Caki2 (cell line): ENCODE results near the gene HSPA9. TPM values are rescaled to one million over a fixed set of nuclear protein-coding genes. Genes with fewer than 3 reads are reported as not detected.

Experiments
- DNase-seq: peaks from one replicate; pipeline ENCODE4 v3.0.0-alpha.2; 2015; ENCODE audit warnings: low read depth
- in situ Hi-C: cut with HindIII; loops from 2 replicates; pipeline ENCODE4 v1.10.0; 2016; ENCODE audit warnings: low sequenced_read_pairs, low pct_unique_long_range_greater_than_20kb, mixed read lengths
- total RNA-seq: library from RNA; depleted of rRNA; stranded (reverse); fragments of >200 nt; shearing (Covaris generic); gene quantifications from 2 replicates; pipeline ENCODE4 v1.2.3, GENCODE V29; 2014; ENCODE audit warnings: low replicate concordance

The HSPA9 gene
- total RNA-seq, 1 experiment from 2014 or later, result 234 TPM

DNA sequence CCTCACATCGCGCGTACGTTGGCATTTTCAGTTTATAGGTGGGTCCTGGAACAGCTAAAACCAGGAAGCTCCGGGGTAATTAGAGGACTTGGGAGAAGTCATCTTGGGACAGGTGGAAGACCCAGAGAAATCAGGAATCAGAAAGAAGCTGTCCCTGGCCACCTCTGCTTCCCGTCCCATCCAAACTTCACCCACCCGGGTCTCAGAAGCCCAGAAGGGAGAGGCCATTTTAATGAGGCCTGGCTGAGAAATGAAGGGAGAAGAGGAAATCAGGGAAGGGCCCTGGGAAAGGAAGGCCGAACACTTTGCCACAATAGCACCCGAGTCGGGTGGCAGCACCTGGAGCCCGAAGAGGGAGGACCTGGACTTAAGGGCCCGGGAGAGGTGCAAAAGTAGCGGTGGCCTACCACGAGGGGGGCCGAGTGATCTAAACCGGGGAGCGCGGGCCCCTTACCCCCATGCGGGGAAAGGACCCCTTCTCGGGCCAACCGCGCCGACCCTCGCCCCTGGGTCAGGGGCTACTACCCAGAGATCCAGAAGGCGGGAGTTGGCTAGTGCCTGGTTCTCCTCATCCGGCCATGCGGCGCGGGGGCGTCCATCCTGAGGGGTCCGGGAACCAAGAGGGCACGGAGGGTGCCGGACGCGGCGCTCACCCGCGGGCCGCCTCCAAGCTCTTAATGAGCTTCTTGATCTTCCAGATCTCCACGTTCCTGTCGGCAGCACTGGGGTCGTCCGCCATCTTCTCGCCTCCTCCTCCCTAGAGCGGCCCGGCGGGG lies 32.8 kb downstream of the HSPA9 start:
- no peak for DNase-seq
- in situ Hi-C loops, result no loop called here

GRCh38 chr5:138541511-138542179 lies 33.6 kb downstream of the HSPA9 start:
- in situ Hi-C loops, result no loop called here

GRCh38 chr5:138539791-138540190 lies 35.4 kb downstream of the HSPA9 start:
- DNase-seq, result no peak
- in situ Hi-C loops, result no loop called here

More at GRCh38 chr5:138541511-138542179, 33.6 kb downstream of the HSPA9 start:
- DNase-seq, result no peak

DNA sequence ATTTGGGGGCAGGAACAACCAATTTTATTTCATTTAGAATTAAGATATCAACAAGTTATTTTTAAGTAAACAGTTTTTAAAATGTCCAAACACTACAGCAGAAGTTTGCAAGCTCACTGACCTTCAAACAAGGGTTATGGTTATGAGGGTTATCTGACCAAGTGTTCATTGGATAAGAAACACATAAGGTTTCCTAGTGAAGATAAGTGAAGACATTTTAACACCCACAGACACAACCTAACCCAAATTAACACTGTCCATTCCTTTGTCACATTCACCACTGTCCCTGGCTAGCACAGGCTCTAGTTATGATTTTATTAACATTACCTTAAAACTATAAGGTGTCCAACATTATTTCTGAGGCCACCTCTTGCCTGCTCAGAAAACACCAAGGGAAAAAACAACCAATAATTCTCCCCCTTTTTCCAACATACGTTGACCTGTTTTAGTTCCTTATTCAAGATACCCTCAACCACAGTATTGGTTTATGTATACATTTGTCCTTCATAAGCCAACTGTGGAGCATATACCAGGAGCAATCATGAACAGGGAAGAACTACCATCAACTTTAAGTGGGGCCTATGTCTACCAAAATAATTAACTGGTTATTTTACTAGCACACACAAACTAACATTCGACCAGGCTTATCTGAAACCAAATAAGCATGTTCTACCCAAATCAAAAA lies 36.1 kb downstream of the HSPA9 start:
- DNase-seq, result no peak
- in situ Hi-C loops, result no loop called here

- in situ Hi-C loops, result no loop called here
Measured at GRCh38 chr5:138536665-138537315, 38.4 kb downstream of the HSPA9 start.

DNA sequence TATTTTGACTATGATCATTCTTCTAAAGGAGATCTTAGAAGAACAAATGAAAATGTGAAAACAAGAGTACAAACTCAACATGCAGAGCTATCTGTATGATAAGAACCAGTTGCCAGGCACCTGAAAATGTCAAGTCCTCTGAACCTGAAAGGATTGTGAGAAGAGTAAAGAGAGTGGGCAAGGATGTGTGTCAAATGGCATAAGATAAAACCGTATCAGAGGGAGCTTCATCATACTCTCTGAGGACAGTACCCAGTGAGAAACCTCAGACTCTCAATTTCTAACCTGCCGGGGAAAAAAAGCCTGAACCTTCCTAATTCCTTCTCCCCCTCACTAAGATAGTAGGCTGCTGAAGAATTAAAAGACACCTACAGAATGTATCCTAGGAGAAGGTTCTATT lies 39.0 kb downstream of the HSPA9 start:
- in situ Hi-C loops, result no loop called here
- no peak for DNase-seq

More at GRCh38 chr5:138536665-138537315, 38.4 kb downstream of the HSPA9 start:
- no peak for DNase-seq

GRCh38 chr5:138533973-138534941 lies 40.9 kb downstream of the HSPA9 start:
- in situ Hi-C loops, result no loop called here
- no peak for DNase-seq

DNA sequence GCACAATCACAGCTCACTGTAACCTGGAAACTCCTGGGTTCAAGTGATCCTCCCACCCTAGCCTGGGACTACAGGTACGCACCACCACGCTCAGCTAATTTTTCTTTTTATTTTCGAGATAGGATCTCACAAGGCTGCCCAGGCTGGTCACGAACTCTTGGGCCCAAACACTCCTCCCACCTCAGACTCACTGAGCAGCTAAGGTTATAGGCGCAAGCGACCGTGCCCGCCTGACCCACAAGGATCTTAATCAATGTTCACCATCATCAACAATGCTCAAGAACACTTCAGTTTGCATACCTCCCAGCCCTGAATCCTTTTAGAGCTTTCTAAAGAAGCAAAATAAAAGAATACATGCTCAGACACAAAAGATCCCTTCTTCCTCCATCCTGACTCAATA lies 45.4 kb downstream of the HSPA9 start:
- DNase-seq, result no peak
- in situ Hi-C loops, result no loop called here

- in situ Hi-C loops, result no loop called here
- no peak for DNase-seq
Measured at GRCh38 chr5:138528744-138529469, 46.3 kb downstream of the HSPA9 start.

DNA sequence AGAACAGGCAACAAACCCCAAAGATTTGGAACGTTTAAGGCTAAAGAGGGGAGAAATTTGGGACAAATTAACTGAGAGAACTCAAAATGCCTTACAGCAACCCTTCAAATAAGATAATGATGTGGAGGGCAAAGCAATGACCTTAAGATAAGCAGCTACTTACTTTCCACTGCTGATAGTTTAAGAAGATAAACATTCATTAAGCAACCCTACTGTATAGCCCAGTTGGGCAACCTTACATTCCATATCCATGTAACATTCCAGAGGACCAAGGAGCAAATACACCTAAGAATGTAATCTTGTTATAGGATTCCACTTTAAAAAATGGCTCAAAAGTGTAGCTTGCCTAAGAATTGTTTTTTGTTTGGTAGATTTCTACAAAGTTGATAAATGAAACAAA lies 47.0 kb downstream of the HSPA9 start:
- no peak for DNase-seq
- in situ Hi-C loops, result no loop called here

DNA sequence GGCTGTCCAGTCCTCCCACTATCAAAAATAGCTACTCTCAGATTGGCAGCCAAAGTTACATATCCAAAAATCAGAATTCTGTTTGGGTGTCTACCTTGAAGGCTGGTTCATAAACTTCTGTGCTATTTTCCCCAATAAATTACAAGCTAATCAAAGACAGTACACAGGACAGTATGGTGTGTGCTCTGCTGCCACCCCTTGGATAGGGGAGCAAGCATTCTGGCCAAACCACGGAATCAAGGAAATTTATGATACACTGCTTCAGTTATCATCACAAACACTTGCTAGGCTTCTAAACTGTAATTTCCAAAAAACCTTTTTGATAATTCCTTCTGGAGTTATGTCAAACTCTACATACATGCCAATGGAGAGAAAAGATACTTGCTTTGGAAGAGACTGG lies 48.0 kb downstream of the HSPA9 start:
- DNase-seq, result no peak
- in situ Hi-C loops, result no loop called here

DNA sequence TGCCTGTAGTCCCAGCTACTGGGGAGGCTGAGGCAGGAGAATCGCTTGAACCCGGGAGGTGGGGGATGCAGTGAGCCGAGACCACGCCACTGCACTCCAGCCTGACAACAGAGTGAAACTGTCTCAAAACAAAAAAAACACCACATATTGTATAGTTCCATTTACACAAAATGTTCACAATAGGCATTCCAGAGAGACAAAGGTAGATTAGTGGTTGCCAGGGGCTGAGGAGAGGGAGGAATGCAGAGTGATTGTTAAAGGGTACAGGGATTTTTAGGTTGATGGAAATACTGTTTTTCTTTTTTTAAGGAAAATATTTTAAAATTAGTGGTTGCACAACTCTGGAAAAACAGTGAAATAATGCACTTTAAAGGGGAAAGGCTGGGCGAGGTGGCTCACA lies 51.8 kb downstream of the HSPA9 start:
- DNase-seq, result no peak
- in situ Hi-C loops, result no loop called here

DNA sequence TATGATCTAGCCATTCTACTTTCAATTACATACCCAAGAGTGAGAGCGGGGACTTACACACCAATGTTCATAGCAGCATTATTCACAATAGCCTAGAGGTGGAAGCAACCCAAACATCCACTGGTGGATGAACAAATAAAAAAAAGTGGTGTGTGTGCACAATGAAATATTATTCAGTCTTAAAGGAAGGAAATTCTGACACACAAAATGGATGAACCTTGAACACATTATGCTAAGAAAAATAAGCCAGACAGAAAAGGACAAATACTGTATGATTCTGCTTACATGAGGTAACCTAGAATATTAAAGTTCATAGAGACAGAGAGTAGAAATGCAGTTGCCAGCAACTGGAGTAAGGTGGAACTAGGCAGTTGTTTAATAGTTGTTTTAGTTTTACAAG lies 54.2 kb downstream of the HSPA9 start:
- in situ Hi-C loops, result no loop called here
- DNase-seq, result no peak

- in situ Hi-C loops, result no loop called here
- DNase-seq, result no peak
Measured at GRCh38 chr5:138517437-138517836, 57.8 kb downstream of the HSPA9 start.

- in situ Hi-C loops, result no loop called here
- no peak for DNase-seq
Measured at GRCh38 chr5:138515556-138516245, 59.5 kb downstream of the HSPA9 start.

DNA sequence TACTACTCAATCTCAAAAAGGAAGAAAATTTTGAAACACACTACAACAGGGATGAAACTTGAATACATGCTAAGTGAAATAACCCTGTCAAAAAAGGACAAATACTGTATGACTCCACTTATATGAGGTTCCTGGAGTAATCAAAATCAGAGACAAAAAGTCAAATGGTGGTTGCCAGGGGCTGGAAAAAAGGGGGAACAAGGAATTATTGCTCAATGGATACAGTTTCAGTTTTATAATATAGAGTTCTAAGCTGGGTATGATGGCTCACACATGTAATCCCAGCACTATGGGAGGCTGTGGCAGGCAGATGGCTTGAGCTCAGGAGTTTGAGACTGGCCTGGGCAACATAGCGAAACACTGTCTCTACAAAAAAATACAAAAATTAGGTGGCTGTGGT lies 61.2 kb downstream of the HSPA9 start:
- in situ Hi-C loops, result no loop called here
- no peak for DNase-seq

GRCh38 chr5:138508958-138509357 lies 66.2 kb downstream of the HSPA9 start:
- in situ Hi-C loops, result no loop called here

More at GRCh38 chr5:138508958-138509357, 66.2 kb downstream of the HSPA9 start:
- DNase-seq, result no peak
